GM19328 (cell line): Measurements from ENCODE around the gene TBC1D7.

Experiments
- ATAC-seq: cut with Tn5 transposase; IDR thresholded peaks from one replicate; pipeline ENCODE4 v1.9.1; 2021; ENCODE audit warnings: mild to moderate bottlenecking, moderate library complexity; ENCODE audit not compliant: unreplicated experiment

Gene TBC1D7

DNA sequence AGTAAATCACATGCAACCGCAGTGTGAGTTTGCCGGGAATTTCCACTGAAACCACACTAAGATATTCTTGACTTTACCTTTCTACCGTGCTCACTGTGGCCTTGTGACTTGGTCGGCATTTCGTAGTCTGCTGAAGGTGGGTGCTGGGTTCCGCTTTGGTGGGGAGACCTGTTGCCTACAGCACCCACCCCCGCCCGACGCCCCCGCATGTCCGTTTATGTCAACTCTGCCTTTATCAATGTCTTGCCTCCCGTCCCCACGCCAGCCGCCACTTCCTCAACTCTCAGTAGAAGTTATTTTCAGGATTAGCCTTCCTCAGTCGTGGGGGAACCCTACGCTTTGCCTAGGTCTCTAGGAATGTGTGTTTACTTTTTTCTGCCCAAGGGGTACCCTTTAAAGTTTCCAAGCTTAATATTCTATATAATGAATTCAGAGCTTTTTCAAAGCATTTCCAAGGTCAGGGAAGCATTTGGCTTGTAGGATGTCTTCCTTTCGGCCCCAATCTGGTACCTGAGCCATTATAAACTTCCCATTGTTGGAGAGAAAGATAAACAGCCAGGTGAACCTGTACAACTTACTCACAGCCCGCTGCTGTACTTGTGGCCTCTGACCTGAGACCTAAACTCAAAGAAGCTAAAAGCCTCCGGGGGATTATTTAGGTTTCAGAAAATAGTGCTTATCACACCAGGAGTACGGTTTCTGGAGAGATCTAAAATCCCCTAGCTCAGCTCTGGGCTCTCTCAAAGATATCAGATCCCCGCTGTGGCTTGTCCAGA lies 54.2 kb downstream of the TBC1D7 start:
- ATAC-seq: no peak

DNA sequence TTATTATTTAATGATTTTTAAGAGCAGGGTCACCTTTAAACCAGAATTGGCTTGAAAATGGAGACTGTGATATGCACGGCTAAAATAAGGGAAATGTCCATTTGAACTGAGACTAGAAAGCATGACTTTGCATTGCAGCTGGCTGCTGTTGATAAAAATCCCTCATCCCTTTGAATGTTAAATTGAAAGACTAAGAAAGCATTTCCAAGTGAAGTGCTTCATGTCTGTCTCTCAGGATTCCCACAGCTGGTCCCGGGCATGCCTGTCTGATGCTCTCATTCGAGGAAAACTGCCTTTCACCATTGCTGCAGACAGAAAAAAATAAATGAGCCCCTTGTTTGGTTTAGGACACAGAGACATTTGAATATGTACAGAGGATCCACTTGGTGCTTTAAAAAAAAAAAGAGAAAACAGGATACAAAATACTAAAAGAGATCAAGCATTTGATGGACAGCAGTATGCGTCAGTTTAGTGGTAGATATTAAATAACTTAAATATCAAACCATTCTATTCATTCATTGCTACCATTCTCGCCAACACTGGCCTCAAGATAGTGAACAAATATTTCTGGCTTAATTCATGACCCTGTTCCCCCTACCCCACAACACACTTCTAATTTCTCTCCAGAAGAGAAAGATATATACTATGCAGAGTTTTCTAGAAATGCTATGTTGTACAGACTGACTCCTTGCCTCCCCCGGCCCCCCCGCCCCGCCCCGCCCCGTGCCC lies 55.0 kb downstream of the TBC1D7 start:
- ATAC-seq: no peak

DNA sequence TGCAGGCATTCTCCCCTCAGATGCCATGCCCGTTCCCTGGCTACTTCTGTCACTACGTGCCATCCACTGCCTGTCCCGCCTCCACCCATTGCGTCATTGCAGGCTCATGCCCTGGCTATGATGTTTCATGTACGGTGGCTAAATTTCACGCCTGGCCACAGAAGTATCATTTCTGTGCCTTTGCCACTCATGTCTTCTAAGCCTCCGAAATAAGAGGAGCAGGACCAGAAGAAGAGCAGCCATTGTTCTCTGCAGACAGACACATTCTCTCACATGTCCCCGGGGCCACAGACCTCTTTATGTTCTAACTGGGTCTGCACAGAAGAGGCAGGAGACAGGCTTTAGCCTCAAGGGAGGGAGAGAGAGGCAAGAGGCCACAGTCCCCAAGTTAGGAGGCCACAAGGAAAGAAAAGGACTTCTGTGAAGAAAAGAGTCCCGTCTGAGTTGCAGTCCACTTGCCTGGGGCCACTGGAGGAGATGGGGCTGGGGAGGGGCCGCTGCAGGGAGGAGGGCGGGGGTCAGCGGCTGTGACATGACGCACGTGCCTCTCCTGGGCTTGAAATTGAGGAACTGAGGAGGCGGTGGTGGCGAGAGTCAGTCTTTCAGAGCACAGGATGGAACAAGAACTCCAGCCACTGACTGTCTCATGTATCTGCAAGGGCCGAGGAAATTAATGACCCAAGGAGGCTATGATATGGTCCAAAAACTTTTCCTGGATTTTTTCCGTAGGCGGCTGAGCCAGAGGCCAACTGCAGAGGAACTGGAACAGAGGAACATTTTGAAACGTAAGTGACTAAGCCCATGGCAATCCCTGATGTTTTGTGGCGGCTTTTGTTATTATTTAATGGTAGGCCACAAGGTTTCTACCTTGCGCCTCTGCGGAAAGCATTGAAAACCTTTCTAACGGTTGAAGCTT lies 55.9 kb downstream of the TBC1D7 start:
- no peak for ATAC-seq

GRCh38 chr6:13268913-13269518 lies 59.3 kb downstream of the TBC1D7 start:
- no peak for ATAC-seq

DNA sequence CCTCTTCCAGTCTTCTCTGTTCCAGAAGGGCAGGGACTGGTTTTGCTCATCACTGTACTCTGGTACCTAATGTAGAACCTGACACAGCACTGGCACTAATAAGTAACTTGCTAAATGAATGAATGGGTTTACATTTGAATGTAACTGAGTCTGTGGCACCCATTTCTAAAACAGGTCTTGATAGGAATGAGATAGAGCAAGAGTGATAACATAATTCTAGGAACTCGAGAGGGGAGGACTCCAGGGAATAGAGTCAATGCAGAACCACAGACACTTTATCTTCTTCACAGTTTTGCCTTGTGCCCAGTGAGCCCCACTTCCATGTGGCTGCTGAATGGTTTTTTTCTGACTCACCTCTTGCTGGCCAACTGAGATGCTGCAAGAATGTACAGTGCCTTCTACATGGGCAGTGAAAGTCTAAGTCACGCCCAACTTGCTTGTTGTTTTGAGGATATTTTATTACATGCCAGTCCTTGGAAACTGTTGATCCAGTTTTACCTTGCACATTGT lies 61.1 kb downstream of the TBC1D7 start:
- no peak for ATAC-seq

- no peak for ATAC-seq
Measured at GRCh38 chr6:13263669-13264068, 64.7 kb downstream of the TBC1D7 start.

GRCh38 chr6:13262302-13263230 lies 65.8 kb downstream of the TBC1D7 start:
- ATAC-seq: no peak

GRCh38 chr6:13261464-13261994 lies 66.8 kb downstream of the TBC1D7 start:
- peak; percentile 47 for ATAC-seq

- no peak for ATAC-seq
Measured at GRCh38 chr6:13260831-13261230, 67.5 kb downstream of the TBC1D7 start.

DNA sequence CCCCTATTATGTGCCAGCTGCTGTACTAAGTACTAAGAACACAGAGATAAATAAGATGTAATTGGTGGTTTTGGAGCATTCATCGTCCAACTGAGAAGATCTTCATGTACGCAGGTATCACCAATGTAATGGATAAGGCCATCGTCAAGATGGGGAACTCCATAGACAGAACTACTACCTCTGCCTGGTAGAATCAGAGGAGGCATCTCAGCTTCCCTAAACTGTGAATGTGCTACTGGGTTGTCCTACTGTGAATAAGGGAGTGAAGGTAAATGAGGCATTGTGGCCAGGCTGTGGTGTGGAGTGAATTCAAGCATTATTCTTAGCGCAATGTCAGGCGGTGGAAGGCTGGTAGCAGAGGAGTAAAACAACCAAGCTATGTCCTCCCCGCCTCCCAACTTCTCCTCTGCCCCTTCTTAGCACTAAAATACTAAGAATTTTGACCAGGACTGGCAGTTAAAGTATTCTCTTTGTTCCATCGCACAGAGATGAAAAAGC lies 68.2 kb downstream of the TBC1D7 start:
- no peak for ATAC-seq

- ATAC-seq: no peak
Measured at GRCh38 chr6:13259393-13259792, 68.9 kb downstream of the TBC1D7 start.

GRCh38 chr6:13256266-13257001 lies 71.9 kb downstream of the TBC1D7 start:
- no peak for ATAC-seq
